Measurements from ENCODE around the gene BIN1. TPM values are rescaled to one million over a fixed set of nuclear protein-coding genes. Genes with fewer than 3 reads are reported as not detected.

BIN1 gene
- total RNA-seq, 1 donor from 2014 or later, result 62.8 TPM

- no peak for DNase-seq (ENCODE audit: low spot score)
- intact Hi-C loops (cut with DNase I), result no loop called here
- ATAC-seq, result no peak
Measured at GRCh38 chr2:127020536-127020935, 86.4 kb downstream of the BIN1 start.

- DNase-seq (ENCODE audit: low spot score) (no peak), ATAC-seq (no peak)
- intact Hi-C loops (cut with DNase I), result no loop called here
Measured at GRCh38 chr2:127017548-127017947, 89.4 kb downstream of the BIN1 start.

GRCh38 chr2:127016329-127016728, 90.6 kb downstream of the BIN1 start:
- ATAC-seq (no peak), DNase-seq (ENCODE audit: low spot score) (no peak)
- intact Hi-C loops (cut with DNase I), result no loop called here

GRCh38 chr2:127015106-127015910, 91.6 kb downstream of the BIN1 start:
- no peak for DNase-seq (ENCODE audit: low spot score)
- ATAC-seq, result no peak
- intact Hi-C loops (cut with DNase I), result no loop called here

- no peak for DNase-seq (ENCODE audit: low spot score)
Measured at GRCh38 chr2:127014630-127015029, 92.3 kb downstream of the BIN1 start.

GRCh38 chr2:127014224-127014623, 92.7 kb downstream of the BIN1 start:
- DNase-seq (ENCODE audit: low spot score) (no peak), ATAC-seq (no peak)
- intact Hi-C loops (cut with DNase I), result no loop called here

More at GRCh38 chr2:127014630-127015029, 92.3 kb downstream of the BIN1 start:
- intact Hi-C loops (cut with DNase I), result no loop called here
- no peak for ATAC-seq

GRCh38 chr2:127012868-127013267, 94.1 kb downstream of the BIN1 start:
- DNase-seq (ENCODE audit: low spot score), result no peak
- intact Hi-C loops (cut with DNase I), result no loop called here
- ATAC-seq, result peak; percentile 34

- intact Hi-C loops (cut with DNase I), result no loop called here
- DNase-seq (ENCODE audit: low spot score) (no peak), ATAC-seq (peak; percentile 70)
Measured at GRCh38 chr2:127012215-127012614, 94.7 kb downstream of the BIN1 start.

GRCh38 chr2:127011796-127012195, 95.2 kb downstream of the BIN1 start:
- intact Hi-C loops (cut with DNase I), result no loop called here
- ATAC-seq (no peak), DNase-seq (ENCODE audit: low spot score) (no peak)

GRCh38 chr2:127011231-127011661, 95.7 kb downstream of the BIN1 start:
- no peak for ATAC-seq
- intact Hi-C loops (cut with DNase I), result no loop called here
- no peak for DNase-seq (ENCODE audit: low spot score)

- ATAC-seq, result no peak
- no peak for DNase-seq (ENCODE audit: low spot score)
- intact Hi-C loops (cut with DNase I), result no loop called here
Measured at GRCh38 chr2:127008265-127009015, 98.5 kb downstream of the BIN1 start.

GRCh38 chr2:127007652-127008051, 99.3 kb downstream of the BIN1 start:
- DNase-seq (ENCODE audit: low spot score) (no peak), ATAC-seq (no peak)
- intact Hi-C loops (cut with DNase I), result no loop called here

- ATAC-seq, result no peak
- intact Hi-C loops (cut with DNase I), result no loop called here
- no peak for DNase-seq (ENCODE audit: low spot score)
Measured at GRCh38 chr2:127006962-127007361, 100.0 kb downstream of the BIN1 start.

GRCh38 chr2:127004893-127005600, 101.9 kb downstream of the BIN1 start:
- intact Hi-C loops (cut with DNase I), result no loop called here
- no peak for DNase-seq (ENCODE audit: low spot score)
- no peak for ATAC-seq

- no peak for DNase-seq (ENCODE audit: low spot score)
- intact Hi-C loops (cut with DNase I), result no loop called here
- no peak for ATAC-seq
Measured at GRCh38 chr2:127003070-127003800, 103.7 kb downstream of the BIN1 start.

- DNase-seq (ENCODE audit: low spot score) (no peak), ATAC-seq (no peak)
- intact Hi-C loops (cut with DNase I), result no loop called here
Measured at GRCh38 chr2:127001751-127002150, 105.2 kb downstream of the BIN1 start.

GRCh38 chr2:127000937-127001336, 106.0 kb downstream of the BIN1 start:
- intact Hi-C loops (cut with DNase I), result no loop called here
- DNase-seq (ENCODE audit: low spot score), result no peak
- no peak for ATAC-seq

- ATAC-seq, result no peak
- intact Hi-C loops (cut with DNase I), result no loop called here
- DNase-seq (ENCODE audit: low spot score), result no peak
Measured at GRCh38 chr2:127000194-127000593, 106.8 kb downstream of the BIN1 start.

GRCh38 chr2:126999106-126999756, 107.7 kb downstream of the BIN1 start:
- intact Hi-C loops (cut with DNase I), result no loop called here
- no peak for DNase-seq (ENCODE audit: low spot score)
- no peak for ATAC-seq
